HCT116 (cell line): Measurements from ENCODE around the gene PDE4A. TPM values are rescaled to one million over a fixed set of nuclear protein-coding genes. Genes with fewer than 3 reads are reported as not detected.

Experiments
- ATAC-seq: fragments of 200-7000 bp; cut with Tn5 transposase; 2 replicates; pipeline ENCODE4 v1.9.1; 2020; ENCODE audit warnings: mild to moderate bottlenecking, moderate library complexity
- BruUV-seq: library from RNA; stranded (reverse); fragments of 400-500 nt; replicated peaks from 2 replicates; lab custom pipeline; 2021; lab: Mats Ljungman, UMichigan
- CTCF ChIA-PET: fragments of 300-600 bp; sonication (Branson Sonifier 250); formaldehyde crosslinking; loops from one replicate; lab custom pipeline; 2021; ENCODE audit warnings: antibody characterized with exemption; lab: Charles Lee
- POLR2A ChIA-PET: fragments of 300-600, 350-600 bp; sonication (Branson Sonifier 250); formaldehyde crosslinking; loops from one replicate; lab custom pipeline; 2021; ENCODE audit warnings: antibody characterized with exemption; lab: Charles Lee
- RAD21 ChIA-PET, 2 experiments: fragments of 300-600 bp; sonication (Branson Sonifier 250); formaldehyde crosslinking; loops; one replicate each; lab custom pipeline; 2023; ENCODE audit warnings: low total read pairs in 2 of 2; ENCODE audit not compliant: uncharacterized antibody in 2 of 2, unreplicated experiment in 2 of 2, low non-redundant PET in 1 of 2; lab: Charles Lee
- DNase-seq: peaks from one replicate; pipeline ENCODE4 v3.0.0-alpha.2; 2010; ENCODE audit warnings: low read depth, low spot score
- H2AFZ ChIP-seq: fragments of 200-600 bp; shearing (Covaris generic), sonication (generic); 2 replicates; pipeline ENCODE4 v1.6.1; 2017; ENCODE audit warnings: low read depth, mixed run types, mixed read lengths, antibody characterized with exemption, low read length; ENCODE audit not compliant: poor library complexity, severe bottlenecking
- H3K27ac ChIP-seq: 2 replicates; pipeline ENCODE4 v1.5.1; 2012; ENCODE audit warnings: low read depth, low read length
- H3K27me3 ChIP-seq: fragments of 200-600 bp; sonication (generic); 2 replicates; pipeline ENCODE4 v1.6.1; 2016; ENCODE audit warnings: mixed run types, low read length, mixed read lengths; ENCODE audit not compliant: insufficient read depth
- H3K36me3 ChIP-seq, 2 experiments: fragments of 200-500 bp in 1 of 2; fragments of 200-600 bp in 1 of 2; sonication (Bioruptor generic) in 1 of 2; sonication (generic) in 1 of 2; 2 replicates each; pipeline versions ENCODE4 v1.5.1 to v1.6.1; 2014 to 2016; ENCODE audit warnings: low read length in 2 of 2, inconsistent platforms in 1 of 2, mixed read lengths in 1 of 2, mixed run types in 1 of 2; ENCODE audit not compliant: insufficient read depth in 2 of 2, control insufficient read depth in 1 of 2
- H3K4me1 ChIP-seq, 2 experiments: fragments of 200-600 bp in 1 of 2; sonication (generic) in 1 of 2; 2 replicates each; pipeline versions ENCODE4 v1.5.1 to v1.6.1; 2012 to 2017; ENCODE audit warnings: low read length in 2 of 2, inconsistent platforms in 1 of 2, mild to moderate bottlenecking in 1 of 2, mixed read lengths in 1 of 2, mixed run types in 1 of 2, moderate library complexity in 1 of 2; ENCODE audit not compliant: insufficient read depth in 2 of 2, control insufficient read depth in 1 of 2
- H3K4me2 ChIP-seq: fragments of 200-600 bp; sonication (generic); 2 replicates; pipeline ENCODE4 v1.6.1; 2017; ENCODE audit warnings: mixed run types, low read length, mixed read lengths
- H3K4me3 ChIP-seq, 2 experiments: fragments of 200-600 bp in 1 of 2; sonication (generic) in 1 of 2; replicated peaks in 1 of 2; 2 replicates each; pipeline ENCODE4 v1.5.1; 2011 to 2016; ENCODE audit warnings: low read length in 2 of 2, control low read depth in 1 of 2, low read depth in 1 of 2, mild to moderate bottlenecking in 1 of 2, mixed read lengths in 1 of 2, mixed run types in 1 of 2
- H3K79me2 ChIP-seq: fragments of 200-600 bp; sonication (generic); 2 replicates; pipeline ENCODE4 v1.6.1; 2017; ENCODE audit warnings: mild to moderate bottlenecking, mixed run types, low read length, moderate library complexity, mixed read lengths; ENCODE audit not compliant: insufficient read depth
- H3K9ac ChIP-seq: fragments of 200-600 bp; sonication (generic); 2 replicates; pipeline ENCODE4 v1.6.1; 2016; ENCODE audit warnings: low read length, mixed read lengths
- H3K9me2 ChIP-seq: fragments of 200-600 bp; sonication (generic), shearing (Covaris generic); 2 replicates; pipeline ENCODE4 v1.6.1; 2017; ENCODE audit warnings: mixed run types, mild to moderate bottlenecking, moderate library complexity; ENCODE audit not compliant: insufficient read depth
- H3K9me3 ChIP-seq, 2 experiments: fragments of 200-500 bp in 1 of 2; fragments of 200-600 bp in 1 of 2; sonication (Bioruptor generic) in 1 of 2; sonication (generic) in 1 of 2; 2 replicates each; pipeline ENCODE4 v1.6.1; 2014 to 2017; ENCODE audit warnings: low read length in 2 of 2, mixed read lengths in 2 of 2, inconsistent platforms in 1 of 2, low read depth in 1 of 2, mild to moderate bottlenecking in 1 of 2, mixed run types in 1 of 2, moderate library complexity in 1 of 2; ENCODE audit not compliant: control insufficient read depth in 1 of 2, insufficient read depth in 1 of 2
- H4K20me1 ChIP-seq: fragments of 200-600 bp; sonication (generic), shearing (Covaris generic); 2 replicates; pipeline ENCODE4 v1.6.1; 2017; ENCODE audit warnings: mixed run types, mild to moderate bottlenecking, moderate library complexity; ENCODE audit not compliant: insufficient read depth
- CEBPB ChIP-seq: IDR thresholded peaks from 2 replicates; pipeline ENCODE4 v1.6.1; 2012; ENCODE audit warnings: low read depth
- CTCF ChIP-seq, 3 experiments: fragments of 200-600 bp in 1 of 3; sonication (generic) in 1 of 3; IDR thresholded peaks in 2 of 3; conservative IDR thresholded peaks in 1 of 3; 2 replicates each; pipeline ENCODE4 v1.5.1; 2012 to 2017; ENCODE audit warnings: low read depth in 2 of 3, low read length in 2 of 3, antibody characterized with exemption in 1 of 3, borderline replicate concordance in 1 of 3, control low read depth in 1 of 3, mild to moderate bottlenecking in 1 of 3, mixed read lengths in 1 of 3, mixed run types in 1 of 3, moderate library complexity in 1 of 3; ENCODE audit not compliant: insufficient read depth in 1 of 3
- EZH2 ChIP-seq: fragments of 200-600 bp; sonication (generic); IDR thresholded peaks from 2 replicates; pipeline ENCODE4 v1.6.1; 2017; ENCODE audit warnings: antibody characterized with exemption, mixed run types
- EZH2phosphoT487 ChIP-seq: fragments of 200-600 bp; IDR thresholded peaks from 2 replicates; pipeline ENCODE4 v1.6.1; 2018; ENCODE audit warnings: antibody characterized with exemption, borderline replicate concordance
- POLR2AphosphoS5 ChIP-seq: IDR thresholded peaks from 2 replicates; pipeline ENCODE4 v1.6.1; 2011; ENCODE audit warnings: mild to moderate bottlenecking, low read depth, low read length, moderate library complexity
- REST ChIP-seq: IDR thresholded peaks from 2 replicates; pipeline ENCODE4 v1.6.1; 2012; ENCODE audit warnings: low read depth
- SIN3A ChIP-seq: IDR thresholded peaks from 2 replicates; pipeline ENCODE4 v1.6.1; 2012; ENCODE audit warnings: low read depth
- SP1 ChIP-seq: IDR thresholded peaks from 2 replicates; pipeline ENCODE4 v1.6.1; 2012; ENCODE audit warnings: low read depth
- SRF ChIP-seq: IDR thresholded peaks from 2 replicates; pipeline ENCODE4 v1.6.1; 2012; ENCODE audit warnings: low read depth
- TCF7L2 ChIP-seq: IDR thresholded peaks from 2 replicates; pipeline ENCODE4 v1.7.0; 2011; ENCODE audit warnings: borderline replicate concordance, inconsistent platforms; ENCODE audit not compliant: insufficient read depth, insufficient read length; ENCODE audit errors: extremely low read depth
- YY1 ChIP-seq: IDR thresholded peaks from 2 replicates; pipeline ENCODE4 v1.6.1; 2011; ENCODE audit warnings: low read length, low read depth, moderate library complexity, mild to moderate bottlenecking; ENCODE audit not compliant: insufficient replicate concordance; ENCODE audit errors: extremely low read depth
- ZFX ChIP-seq: fragments of 450-650 bp; IDR thresholded peaks from 2 replicates; pipeline ENCODE4 v1.6.1; 2017
- intact Hi-C: fragments of 100-400 bp; cut with micrococcal nuclease; formaldehyde crosslinking; loops from 2 replicates; pipeline ENCODE4 v1.10.0; 2022
- total RNA-seq: library from RNA; stranded (reverse); gene quantifications from one replicate; pipeline ENCODE4 v1.2.1, GENCODE V29; 2021; ENCODE audit not compliant: unreplicated experiment
- TF ChIP-seq, protein P1 (sequence below): IDR thresholded peaks from 2 replicates; pipeline ENCODE4 v1.6.1; 2012
- TF ChIP-seq, protein P2 (sequence below): IDR thresholded peaks from 2 replicates; pipeline ENCODE4 v1.6.1; 2012

PDE4A gene
- total RNA-seq, 1 experiment from 2014 or later = 33.7 TPM

- peak; percentile 47 for ATAC-seq
- no peaks in the 10 kb centered on the region for H3K27me3 ChIP-seq
- TF ChIP-seq CEBPB = no peak
- TF ChIP-seq SP1 = no peak
- no peak for TF ChIP-seq EZH2phosphoT487
- TF ChIP-seq, protein P1, sequence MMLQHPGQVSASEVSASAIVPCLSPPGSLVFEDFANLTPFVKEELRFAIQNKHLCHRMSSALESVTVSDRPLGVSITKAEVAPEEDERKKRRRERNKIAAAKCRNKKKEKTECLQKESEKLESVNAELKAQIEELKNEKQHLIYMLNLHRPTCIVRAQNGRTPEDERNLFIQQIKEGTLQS = no peak
- no peak for TF ChIP-seq YY1
- no peak for TF ChIP-seq EZH2
- no peak for TF ChIP-seq TCF7L2
- TF ChIP-seq ZFX = peak; percentile 6; the same call in 1 of the 2 replicates
- TF ChIP-seq REST = no peak
- no peak; the same call in 1 of the 2 replicates for TF ChIP-seq SIN3A
- TF ChIP-seq, protein P2, sequence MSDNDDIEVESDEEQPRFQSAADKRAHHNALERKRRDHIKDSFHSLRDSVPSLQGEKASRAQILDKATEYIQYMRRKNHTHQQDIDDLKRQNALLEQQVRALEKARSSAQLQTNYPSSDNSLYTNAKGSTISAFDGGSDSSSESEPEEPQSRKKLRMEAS = peak; percentile 65
- TF ChIP-seq SRF = no peak
- no peak; the same call in 1 of the 2 replicates for TF ChIP-seq POLR2AphosphoS5
- TF ChIP-seq CTCF (IDR thresholded peaks at IDR 0.05 in 2 of 3, conservative IDR thresholded peaks at IDR 0.05 in 1 of 3; ENCODE audit: borderline replicate concordance in 1 of 3, insufficient read depth in 1 of 3, low read depth in 2 of 3, low read length in 2 of 3) = no peak
- H3K4me1 ChIP-seq = peaks cover 14 to 32% of the 10 kb centered on the region in 2 experiments
- RAD21 ChIA-PET = no interaction called here
- H3K79me2 ChIP-seq = peaks cover 43% of the 10 kb centered on the region
- H3K36me3 ChIP-seq = peaks cover 9 to 16% of the 10 kb centered on the region in 2 experiments; a peak in 3 of 4 replicates
- BruUV-seq = TSS peak; percentile 91
- POLR2A ChIA-PET = no interaction called here
- no peak for DNase-seq
- H3K9me2 ChIP-seq = no peaks in the 10 kb centered on the region
- H3K4me2 ChIP-seq = peak within 1 kb of the TSS; percentile 95
- peak within 1 kb of the TSS; percentile 88 to 90 for H3K4me3 ChIP-seq
- H4K20me1 ChIP-seq = no peaks in the 10 kb centered on the region
- no peaks in the 10 kb centered on the region for H3K9me3 ChIP-seq
- H3K27ac ChIP-seq = peak within 1 kb of the TSS; percentile 92
- intact Hi-C loops = loop anchor here (5.0 kb wide), 1 partner anchor 64 kb away; the partner anchor contains the start of genes CDKN2D and KRI1
- no peak within 1 kb of the TSS for H2AFZ ChIP-seq
- CTCF ChIA-PET = interaction anchor here (0.6 to 1.1 kb wide), 3 partner anchors 19 to 50 kb away, joined by 3 to 4 read pairs (median 3); no protein-coding TSS in a partner anchor
- H3K9ac ChIP-seq = peak within 1 kb of the TSS; percentile 100
Observed at GRCh38 chr19:10503002-10503789, 82.9 kb downstream of the PDE4A start, which contains the start of gene KEAP1. TSS of gene KEAP1 (minus strand) at chr19:10503356. CDS start at chr19:10500033, 3,323 bp downstream.
